ENCODE data around the gene AMBRA1. TPM values are rescaled to one million over a fixed set of nuclear protein-coding genes. Genes with fewer than 3 reads are reported as not detected.

AMBRA1 gene
- total RNA-seq, 1 donor from 2014 or later: 33.7 TPM

- DNase-seq (ENCODE audit: low spot score) (no peak), ATAC-seq (no peak)
- intact Hi-C loops (cut with DNase I): no loop called here
Observed at GRCh38 chr11:46493791-46494190, 100.0 kb downstream of the AMBRA1 start.

- intact Hi-C loops (cut with DNase I): no loop called here
- DNase-seq (ENCODE audit: low spot score) (no peak), ATAC-seq (no peak)
Observed at GRCh38 chr11:46492532-46492931, 101.3 kb downstream of the AMBRA1 start.

DNA sequence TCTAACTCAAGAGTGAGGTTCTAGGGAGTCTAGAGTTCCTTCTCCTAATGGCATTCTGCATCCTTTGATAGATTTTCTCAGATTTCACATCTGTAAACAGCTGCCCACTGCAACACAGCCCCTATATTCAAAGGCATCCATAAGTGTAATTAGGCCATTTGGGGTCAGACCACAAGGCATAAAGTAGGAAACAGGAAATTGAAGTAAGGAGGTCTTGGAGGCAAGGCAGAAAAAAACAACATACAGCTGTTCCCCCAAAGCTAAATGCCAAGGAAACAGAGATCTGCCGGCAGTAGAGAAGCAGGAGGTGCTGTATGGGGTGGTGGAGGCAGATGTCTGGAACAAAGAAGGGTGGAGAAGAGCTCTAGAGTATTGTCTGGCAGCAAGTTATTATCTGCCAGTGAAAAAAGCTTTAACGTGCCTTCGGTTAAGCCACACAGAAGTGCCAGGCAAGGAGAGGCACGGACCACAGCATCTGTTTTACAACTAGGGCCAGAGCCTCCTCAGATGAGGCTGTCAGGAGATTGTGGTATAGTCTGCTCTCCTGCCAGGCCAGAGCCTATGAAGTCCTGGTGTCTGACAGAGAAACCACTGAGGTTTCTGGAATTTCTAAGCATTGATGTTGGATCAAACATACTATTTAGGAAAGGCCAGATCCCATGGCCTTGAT is 102.0 kb downstream of the AMBRA1 start:
- intact Hi-C loops (cut with DNase I): no loop called here
- ATAC-seq: no peak
- DNase-seq (ENCODE audit: low spot score): no peak

- DNase-seq (ENCODE audit: low spot score): no peak
- intact Hi-C loops (cut with DNase I): no loop called here
- ATAC-seq: no peak
Observed at GRCh38 chr11:46490666-46491065, 103.2 kb downstream of the AMBRA1 start.

DNA sequence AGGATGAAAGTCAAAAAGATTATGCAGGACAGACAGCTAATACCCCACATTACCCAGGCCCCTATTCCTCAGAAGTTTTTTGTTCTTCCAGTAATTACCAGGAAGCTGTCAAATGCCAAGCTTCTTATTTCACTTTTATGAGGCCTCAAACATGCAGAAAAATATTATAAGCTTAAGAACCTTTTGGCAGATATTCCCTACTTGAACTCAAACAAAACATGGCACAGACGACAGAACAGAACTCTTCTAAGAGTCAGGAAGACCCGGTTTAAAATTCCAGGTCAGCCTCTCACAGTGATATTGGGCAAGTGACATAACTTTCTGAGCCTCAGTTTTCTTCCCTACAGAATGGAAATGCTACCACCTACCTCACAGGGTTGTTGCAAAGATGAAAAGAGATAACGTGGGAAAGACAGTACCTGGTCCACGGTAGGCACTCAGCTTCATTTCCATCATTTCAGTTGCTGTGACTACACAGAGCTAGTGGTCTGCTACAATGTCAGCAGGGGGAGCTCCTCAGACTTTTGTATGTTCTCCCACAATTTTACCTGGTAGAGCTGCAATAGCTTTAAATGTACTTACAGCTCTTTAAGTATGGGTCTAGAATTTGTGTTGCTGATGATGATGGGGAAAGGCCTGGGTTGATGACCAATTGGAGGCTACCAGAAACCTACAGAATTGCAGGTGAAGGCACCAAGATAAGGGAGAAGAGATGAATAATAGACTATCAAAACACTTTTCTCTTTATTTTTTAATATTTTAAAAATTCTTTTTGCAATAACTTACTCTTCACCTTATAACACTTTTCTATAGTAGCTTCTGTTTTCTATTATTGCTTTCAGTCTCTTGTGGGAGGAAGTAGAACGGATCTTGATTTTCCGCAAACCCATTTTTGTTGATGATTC is 103.9 kb downstream of the AMBRA1 start:
- intact Hi-C loops (cut with DNase I): no loop called here
- ATAC-seq (peak; percentile 32), DNase-seq (ENCODE audit: low spot score) (no peak)

- ATAC-seq: no peak
- intact Hi-C loops (cut with DNase I): no loop called here
- no peak for DNase-seq (ENCODE audit: low spot score)
Observed at GRCh38 chr11:46485856-46486443, 107.9 kb downstream of the AMBRA1 start.

GRCh38 chr11:46484101-46484500 is 109.7 kb downstream of the AMBRA1 start:
- intact Hi-C loops (cut with DNase I): no loop called here
- DNase-seq (ENCODE audit: low spot score) (no peak), ATAC-seq (no peak)

GRCh38 chr11:46480909-46481308 is 112.9 kb downstream of the AMBRA1 start:
- ATAC-seq (no peak), DNase-seq (ENCODE audit: low spot score) (no peak)
- intact Hi-C loops (cut with DNase I): no loop called here

GRCh38 chr11:46480166-46480726 is 113.6 kb downstream of the AMBRA1 start:
- ATAC-seq (no peak), DNase-seq (ENCODE audit: low spot score) (no peak)
- intact Hi-C loops (cut with DNase I): no loop called here

DNA sequence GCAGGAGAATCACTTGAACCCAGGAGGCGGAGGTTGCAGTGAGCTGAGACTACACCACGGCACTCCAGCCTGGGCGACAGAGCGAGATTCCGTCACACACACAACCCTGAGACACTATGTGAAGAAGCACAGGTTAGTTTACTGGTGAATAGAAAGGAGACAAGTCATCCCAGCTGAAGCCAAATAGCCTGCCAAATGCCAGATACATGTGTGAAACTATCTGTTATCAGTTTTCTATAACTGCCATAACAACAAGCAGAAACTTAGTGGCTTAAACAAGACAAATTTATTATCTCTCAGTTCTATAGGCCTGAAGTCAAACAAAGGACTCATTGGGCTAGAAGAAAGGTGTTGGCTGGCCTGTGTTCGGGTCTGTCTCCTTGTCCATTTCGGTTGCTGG is 114.2 kb downstream of the AMBRA1 start:
- no peak for ATAC-seq
- intact Hi-C loops (cut with DNase I): no loop called here
- DNase-seq (ENCODE audit: low spot score): no peak

DNA sequence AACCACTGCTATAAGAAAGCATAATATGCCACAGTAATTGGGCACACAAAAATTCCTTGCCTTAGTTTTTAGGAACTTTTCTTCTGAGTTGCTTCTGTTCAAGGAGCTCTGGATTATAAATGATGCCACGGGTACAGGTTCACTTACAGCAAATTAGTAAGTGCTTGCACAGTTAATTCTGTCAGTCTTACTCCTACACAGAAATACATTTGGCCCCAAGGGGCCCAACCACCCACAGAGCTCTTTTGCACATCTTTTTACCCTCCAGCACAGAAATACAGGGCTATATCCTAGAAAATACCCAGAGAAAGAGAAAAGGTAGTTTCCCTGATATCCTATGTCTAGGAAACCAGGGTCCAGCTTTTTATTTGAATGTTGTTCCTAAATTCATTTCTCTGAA is 115.6 kb downstream of the AMBRA1 start:
- intact Hi-C loops (cut with DNase I): no loop called here
- DNase-seq (ENCODE audit: low spot score) (no peak), ATAC-seq (no peak)

GRCh38 chr11:46477136-46477535 is 116.7 kb downstream of the AMBRA1 start:
- no peak for ATAC-seq

DNA sequence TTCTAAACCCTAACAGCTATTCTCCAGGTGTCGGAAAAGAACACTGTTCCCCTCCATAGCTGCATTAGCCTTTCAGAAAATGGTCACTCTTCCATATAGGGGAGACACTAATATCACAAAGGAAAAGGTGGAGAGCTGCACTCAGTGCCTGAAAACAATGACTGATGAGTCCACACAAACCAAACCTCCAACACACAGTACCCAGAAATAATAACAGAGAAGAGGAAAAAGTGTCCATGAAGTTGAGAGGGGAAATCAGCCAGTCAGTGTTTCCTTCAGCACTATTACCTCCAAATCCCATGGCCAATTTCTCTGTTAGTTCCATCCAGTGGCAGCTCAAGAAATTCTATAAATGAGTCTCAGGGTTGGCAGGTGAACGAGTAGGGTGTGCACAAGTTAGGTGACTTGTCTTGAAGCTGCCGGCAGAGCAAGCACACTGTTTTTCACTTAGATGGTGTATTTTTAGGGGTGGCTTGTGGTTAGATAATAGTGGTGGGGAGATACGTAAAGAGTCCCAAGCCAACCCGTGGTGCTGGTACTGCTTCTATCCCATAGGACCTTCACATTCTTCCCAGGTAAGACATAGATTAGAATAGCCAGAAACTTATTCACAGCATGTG is 117.8 kb downstream of the AMBRA1 start:
- ATAC-seq: no peak
- intact Hi-C loops (cut with DNase I): no loop called here

More at GRCh38 chr11:46477136-46477535, 116.7 kb downstream of the AMBRA1 start:
- intact Hi-C loops (cut with DNase I): no loop called here
- no peak for DNase-seq (ENCODE audit: low spot score)

GRCh38 chr11:46475051-46475925 is 118.5 kb downstream of the AMBRA1 start:
- DNase-seq (ENCODE audit: low spot score) (no peak), ATAC-seq (no peak)
- intact Hi-C loops (cut with DNase I): no loop called here

More for the DNA sequence above, 117.8 kb downstream of the AMBRA1 start:
- DNase-seq (ENCODE audit: low spot score): no peak

GRCh38 chr11:46472662-46472994 is 121.2 kb downstream of the AMBRA1 start:
- DNase-seq (ENCODE audit: low spot score) (no peak), ATAC-seq (no peak)
- intact Hi-C loops (cut with DNase I): loop anchor here (2.0 kb wide), 1 partner anchor 52 kb away; no protein-coding TSS in a partner anchor

DNA sequence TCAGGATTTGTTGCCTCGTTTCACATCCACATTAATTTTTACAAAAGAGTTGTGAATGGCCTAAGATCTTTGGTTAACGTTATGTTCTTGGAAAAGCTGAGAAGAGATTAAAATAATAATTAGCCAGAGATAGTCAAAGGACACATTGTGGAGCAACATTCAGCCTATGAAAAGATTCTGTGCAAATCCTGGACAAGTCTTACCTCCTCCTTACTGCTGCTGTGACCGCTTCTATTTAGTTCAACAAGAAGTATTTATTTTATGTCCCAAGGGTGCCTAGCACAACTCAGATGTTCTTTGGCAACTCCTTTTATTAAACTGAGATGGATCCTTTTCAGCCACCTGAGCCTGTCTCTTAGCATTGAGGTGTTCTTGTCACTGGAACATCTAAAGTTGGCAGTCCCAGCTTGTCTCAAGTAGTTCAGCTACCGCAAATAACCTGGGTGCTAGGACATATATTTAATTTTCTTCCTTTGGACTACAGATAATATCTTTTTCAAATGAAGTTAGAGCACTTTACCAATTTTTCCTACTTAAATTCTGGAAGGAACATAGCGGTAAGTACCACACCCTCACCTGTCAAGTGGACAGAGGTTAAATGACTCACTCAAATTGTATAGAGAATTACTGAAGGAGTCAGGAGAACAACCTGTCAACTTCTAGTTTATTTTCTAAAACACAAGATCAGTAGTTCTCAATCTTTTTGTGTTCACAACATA is 121.7 kb downstream of the AMBRA1 start:
- no peak for DNase-seq (ENCODE audit: low spot score)
- ATAC-seq: peak; percentile 94
- intact Hi-C loops (cut with DNase I): loop anchor here (2.0 kb wide), 1 partner anchor 51 kb away; no protein-coding TSS in a partner anchor

DNA sequence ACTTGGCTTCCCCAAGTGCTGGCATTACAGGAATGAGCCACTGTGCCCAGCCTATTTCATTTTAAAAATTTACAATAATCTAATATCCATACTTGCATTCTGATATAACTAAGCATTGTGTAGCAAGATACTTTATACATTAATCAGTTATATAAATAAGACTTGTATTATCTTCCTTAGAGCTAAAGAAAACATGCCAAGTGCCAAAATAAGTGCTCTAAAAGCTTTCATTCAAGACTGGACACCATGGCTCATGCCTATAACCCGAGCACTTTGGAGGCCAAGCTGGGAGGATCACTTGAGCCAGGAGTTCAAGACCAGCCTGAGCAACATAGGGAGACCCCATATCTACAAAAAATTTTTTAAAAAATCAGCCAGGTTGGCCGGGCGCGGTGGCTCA is 123.9 kb downstream of the AMBRA1 start:
- intact Hi-C loops (cut with DNase I): no loop called here

GRCh38 chr11:46465683-46466082 is 128.1 kb downstream of the AMBRA1 start:
- intact Hi-C loops (cut with DNase I): no loop called here
- DNase-seq (ENCODE audit: low spot score) (no peak), ATAC-seq (no peak)

More for the DNA sequence above, 123.9 kb downstream of the AMBRA1 start:
- ATAC-seq (no peak), DNase-seq (ENCODE audit: low spot score) (no peak)
